Kidney epithelial cell (primary cell): ENCODE results near the gene NFX1. TPM values are rescaled to one million over a fixed set of nuclear protein-coding genes. Genes with fewer than 3 reads are reported as not detected.
"Not testable (repeated sequence)": the region's sequence is repeated elsewhere in the genome, so short reads cannot be mapped to it uniquely, and the experiment has no call there.

Experiments used
- DNase-seq: peaks from one replicate; pipeline ENCODE4 v3.0.0-alpha.2; 2010; ENCODE audit warnings: low read depth
- H3K27me3 ChIP-seq: 2 replicates; pipeline ENCODE4 v1.6.0; 2011; ENCODE audit warnings: low read length; ENCODE audit not compliant: control insufficient read depth, insufficient read depth
- H3K36me3 ChIP-seq: 2 replicates; pipeline ENCODE4 v1.5.1; 2011; ENCODE audit warnings: low read length; ENCODE audit not compliant: control insufficient read depth, insufficient read depth
- H3K4me3 ChIP-seq: 2 replicates; pipeline ENCODE4 v1.5.1; 2011; ENCODE audit warnings: low read depth, mild to moderate bottlenecking, control low read depth, low read length
- total RNA-seq: library from RNA; depleted of rRNA; stranded (reverse); fragments of >200 nt; gene quantifications from 2 replicates; pipeline ENCODE4 v1.2.3, GENCODE V29; 2015
- TF ChIP-seq, protein P1 (sequence below): IDR thresholded peaks from 2 replicates; pipeline ENCODE4 v1.5.1; 2011; ENCODE audit warnings: mild to moderate bottlenecking, moderate library complexity, low read length, control low read depth, inconsistent platforms; ENCODE audit not compliant: insufficient read depth, poor library complexity, severe bottlenecking

Gene NFX1
- total RNA-seq, 1 donor from 2014 or later: 24.3 TPM

DNA sequence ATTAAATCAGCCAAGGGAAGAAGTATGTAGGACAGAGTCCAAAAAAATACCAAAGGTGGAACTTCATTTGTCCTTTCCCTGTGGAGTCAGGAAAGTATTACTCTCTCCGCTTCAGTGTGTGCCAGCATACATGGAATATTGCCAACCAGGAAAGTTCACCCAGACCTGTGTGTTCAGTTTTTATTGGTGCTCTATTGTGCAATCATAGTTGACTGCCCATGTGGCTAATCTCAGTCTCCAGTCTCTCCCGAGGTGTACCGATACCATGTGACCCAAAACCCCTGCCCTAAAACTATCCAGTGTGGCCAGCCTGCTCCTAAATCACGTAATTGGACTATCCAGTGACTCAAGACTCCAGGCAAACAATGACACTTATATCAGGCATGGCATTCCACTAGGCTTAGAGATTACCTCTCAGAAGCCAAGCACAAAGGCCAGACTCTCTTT, 38.8 kb downstream of the NFX1 start:
- Histone ChIP-seq H3K36me3 (peaks cover 1% of the 10 kb centered on the region), H3K27me3 (no peaks in the 10 kb centered on the region), H3K4me3 (no peak overlapping the region)
- DNase-seq: peak; percentile 87
- TF ChIP-seq, protein P1, sequence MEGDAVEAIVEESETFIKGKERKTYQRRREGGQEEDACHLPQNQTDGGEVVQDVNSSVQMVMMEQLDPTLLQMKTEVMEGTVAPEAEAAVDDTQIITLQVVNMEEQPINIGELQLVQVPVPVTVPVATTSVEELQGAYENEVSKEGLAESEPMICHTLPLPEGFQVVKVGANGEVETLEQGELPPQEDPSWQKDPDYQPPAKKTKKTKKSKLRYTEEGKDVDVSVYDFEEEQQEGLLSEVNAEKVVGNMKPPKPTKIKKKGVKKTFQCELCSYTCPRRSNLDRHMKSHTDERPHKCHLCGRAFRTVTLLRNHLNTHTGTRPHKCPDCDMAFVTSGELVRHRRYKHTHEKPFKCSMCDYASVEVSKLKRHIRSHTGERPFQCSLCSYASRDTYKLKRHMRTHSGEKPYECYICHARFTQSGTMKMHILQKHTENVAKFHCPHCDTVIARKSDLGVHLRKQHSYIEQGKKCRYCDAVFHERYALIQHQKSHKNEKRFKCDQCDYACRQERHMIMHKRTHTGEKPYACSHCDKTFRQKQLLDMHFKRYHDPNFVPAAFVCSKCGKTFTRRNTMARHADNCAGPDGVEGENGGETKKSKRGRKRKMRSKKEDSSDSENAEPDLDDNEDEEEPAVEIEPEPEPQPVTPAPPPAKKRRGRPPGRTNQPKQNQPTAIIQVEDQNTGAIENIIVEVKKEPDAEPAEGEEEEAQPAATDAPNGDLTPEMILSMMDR: no peak

DNA sequence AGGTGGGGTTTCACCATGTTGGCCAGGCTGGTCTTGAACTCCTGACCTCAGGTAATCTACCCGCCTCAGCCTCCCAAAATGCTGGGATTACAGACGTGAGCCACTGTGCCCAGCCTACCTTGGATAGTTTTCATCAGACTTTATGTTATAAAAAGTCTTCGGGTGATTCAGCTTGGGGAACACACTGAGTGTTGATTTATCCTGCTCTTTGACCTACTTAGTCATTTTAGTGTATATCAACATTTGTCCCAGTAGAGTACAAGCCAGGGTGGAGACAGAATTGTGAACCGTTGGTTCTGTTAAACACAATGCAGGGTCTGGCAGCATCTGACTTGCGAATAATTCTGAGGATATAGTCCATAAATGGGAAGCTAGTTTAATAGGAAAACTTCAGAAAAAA, 39.7 kb downstream of the NFX1 start:
- TF ChIP-seq, protein P1: no peak
- no peak for DNase-seq
- H3K4me3 ChIP-seq: no peak overlapping the region
- H3K27me3 ChIP-seq: no peaks in the 10 kb centered on the region
- no peaks in the 10 kb centered on the region for H3K36me3 ChIP-seq

DNA sequence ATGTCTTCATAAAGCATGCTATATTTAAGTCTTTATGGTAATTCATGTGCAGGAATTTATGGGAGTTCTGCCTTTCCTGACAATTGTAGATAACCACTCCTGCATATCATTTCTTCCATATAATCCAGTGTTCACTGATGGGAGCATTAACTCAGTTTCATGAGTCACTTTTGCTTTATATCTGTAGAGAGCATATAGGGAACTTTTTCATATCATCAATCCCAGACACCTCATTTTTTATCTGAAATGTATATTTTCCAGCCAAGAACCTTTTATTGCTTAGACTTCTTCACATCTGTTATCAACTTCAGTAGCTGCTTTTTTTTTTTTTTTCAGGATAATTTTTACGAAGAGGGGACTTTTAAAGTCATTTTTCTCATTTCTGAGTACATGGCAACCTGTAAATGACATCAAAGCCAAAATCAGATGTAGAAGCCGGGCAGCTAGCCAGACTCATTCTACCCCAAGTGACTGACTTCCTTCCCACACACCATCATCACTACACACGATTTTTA, 41.1 kb downstream of the NFX1 start:
- TF ChIP-seq, protein P1: no peak
- DNase-seq: no peak
- Histone ChIP-seq H3K36me3 (no peaks in the 10 kb centered on the region), H3K27me3 (no peaks in the 10 kb centered on the region), H3K4me3 (no peak overlapping the region)

DNA sequence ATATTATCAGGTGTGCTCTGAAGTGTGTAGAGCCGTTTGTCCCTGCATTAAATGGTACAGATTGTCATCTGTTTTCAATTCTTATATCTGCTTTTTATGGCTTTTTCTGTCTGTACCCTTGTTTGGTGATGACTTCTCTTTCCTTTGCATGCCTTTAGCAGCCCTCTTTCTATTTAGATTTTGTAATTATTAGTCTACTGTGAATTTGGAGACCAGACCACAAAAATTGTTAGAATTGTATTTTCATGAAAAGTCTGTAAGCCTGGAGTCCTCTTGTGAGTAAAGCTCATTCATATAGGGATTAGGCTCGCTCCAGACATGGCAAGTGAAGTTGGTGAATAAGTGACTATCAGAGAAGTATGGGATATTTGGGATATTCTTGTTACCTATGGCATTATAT, 41.7 kb downstream of the NFX1 start:
- no peaks in the 10 kb centered on the region for H3K36me3 ChIP-seq
- H3K4me3 ChIP-seq: no peak overlapping the region
- H3K27me3 ChIP-seq: no peaks in the 10 kb centered on the region
- no peak for DNase-seq
- TF ChIP-seq, protein P1: no peak

DNA sequence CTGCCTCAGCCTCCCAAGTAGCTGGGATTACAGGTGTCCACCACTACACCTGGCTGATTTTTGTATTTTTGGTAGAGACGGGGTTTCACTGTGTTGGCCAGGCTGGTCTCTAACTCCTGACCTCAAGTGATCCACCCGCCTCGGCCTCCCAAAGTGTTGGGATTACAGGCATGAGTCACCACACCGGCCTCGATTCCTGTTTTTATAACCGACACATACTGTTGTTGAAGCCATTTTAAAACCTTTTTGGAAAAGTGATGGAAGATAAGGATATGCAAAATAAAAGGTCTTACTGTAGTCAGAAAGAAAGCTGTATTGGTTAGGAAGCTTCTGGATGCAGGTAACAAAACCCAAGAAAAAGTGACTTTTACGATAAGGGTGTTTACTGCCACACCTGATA, 42.6 kb downstream of the NFX1 start:
- H3K4me3 ChIP-seq, H3K27me3 ChIP-seq, DNase-seq, H3K36me3 ChIP-seq: not testable (repeated sequence)

DNA sequence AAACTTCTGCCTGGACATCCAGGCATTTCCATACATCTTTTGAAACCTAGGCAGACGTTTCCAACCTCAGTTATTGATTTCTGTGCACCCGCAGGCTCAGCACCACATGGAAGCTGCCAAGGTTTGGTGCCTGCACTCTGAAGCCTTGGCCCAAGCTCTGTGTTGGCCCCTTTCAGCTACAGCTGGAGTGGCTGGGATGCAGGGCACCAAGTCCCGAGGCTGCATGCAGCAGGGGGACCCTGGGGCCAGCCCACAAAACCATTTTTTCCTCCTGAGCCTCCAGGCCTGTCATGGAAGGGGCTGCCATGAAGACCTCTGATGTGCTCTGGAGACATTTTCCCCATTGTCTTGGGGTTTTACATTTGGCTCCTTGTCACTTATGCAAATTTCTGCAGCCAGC, 49.9 kb downstream of the NFX1 start:
- TF ChIP-seq, protein P1: no peak
- H3K36me3 ChIP-seq: peaks cover 4% of the 10 kb centered on the region
- no peaks in the 10 kb centered on the region for H3K27me3 ChIP-seq
- H3K4me3 ChIP-seq: no peak overlapping the region
- no peak for DNase-seq

DNA sequence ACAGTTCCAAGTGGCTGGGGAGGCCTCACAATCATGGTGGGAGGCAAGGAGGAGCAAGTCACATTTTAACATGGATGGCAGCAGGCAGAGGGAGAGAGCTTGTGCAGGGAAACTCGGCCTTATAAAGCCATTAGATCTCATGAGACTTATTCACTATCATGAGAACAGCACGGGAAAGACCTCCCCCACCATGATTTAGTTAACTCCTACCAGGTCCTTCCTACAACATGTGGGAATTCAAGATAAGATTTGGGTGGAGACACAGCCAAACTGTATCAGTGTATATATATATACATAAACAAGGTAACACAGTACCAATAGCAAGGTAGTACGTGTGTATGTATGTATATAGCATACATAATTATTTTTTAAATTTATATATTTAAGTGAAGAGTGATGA, 50.9 kb downstream of the NFX1 start:
- TF ChIP-seq, protein P1: no peak
- no peaks in the 10 kb centered on the region for H3K27me3 ChIP-seq
- peaks cover 4% of the 10 kb centered on the region for H3K36me3 ChIP-seq
- DNase-seq: no peak
- no peak overlapping the region for H3K4me3 ChIP-seq
